ENCODE measurements around the gene ZFAND6.

DNA sequence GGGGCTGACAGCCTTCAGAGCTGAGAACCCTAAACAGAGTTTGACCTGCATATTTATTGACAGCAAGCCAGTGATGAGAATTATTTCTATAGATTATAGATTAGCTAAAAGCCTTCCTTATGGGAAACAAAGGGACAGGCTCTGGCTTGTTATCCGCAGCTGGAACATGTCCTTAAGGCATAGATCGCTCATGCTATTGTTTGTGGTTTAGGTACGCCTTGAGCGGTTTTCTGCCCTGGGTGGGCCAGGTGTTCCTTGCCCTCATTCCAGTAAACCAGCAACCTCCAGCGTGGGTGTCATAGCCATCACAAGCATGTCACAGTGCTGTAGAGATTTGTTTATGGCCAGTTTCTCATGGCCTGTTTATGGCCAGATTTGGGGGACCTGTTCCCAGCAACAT is 83.2 kb downstream of the ZFAND6 start:
- TF ChIP-seq, protein P1, sequence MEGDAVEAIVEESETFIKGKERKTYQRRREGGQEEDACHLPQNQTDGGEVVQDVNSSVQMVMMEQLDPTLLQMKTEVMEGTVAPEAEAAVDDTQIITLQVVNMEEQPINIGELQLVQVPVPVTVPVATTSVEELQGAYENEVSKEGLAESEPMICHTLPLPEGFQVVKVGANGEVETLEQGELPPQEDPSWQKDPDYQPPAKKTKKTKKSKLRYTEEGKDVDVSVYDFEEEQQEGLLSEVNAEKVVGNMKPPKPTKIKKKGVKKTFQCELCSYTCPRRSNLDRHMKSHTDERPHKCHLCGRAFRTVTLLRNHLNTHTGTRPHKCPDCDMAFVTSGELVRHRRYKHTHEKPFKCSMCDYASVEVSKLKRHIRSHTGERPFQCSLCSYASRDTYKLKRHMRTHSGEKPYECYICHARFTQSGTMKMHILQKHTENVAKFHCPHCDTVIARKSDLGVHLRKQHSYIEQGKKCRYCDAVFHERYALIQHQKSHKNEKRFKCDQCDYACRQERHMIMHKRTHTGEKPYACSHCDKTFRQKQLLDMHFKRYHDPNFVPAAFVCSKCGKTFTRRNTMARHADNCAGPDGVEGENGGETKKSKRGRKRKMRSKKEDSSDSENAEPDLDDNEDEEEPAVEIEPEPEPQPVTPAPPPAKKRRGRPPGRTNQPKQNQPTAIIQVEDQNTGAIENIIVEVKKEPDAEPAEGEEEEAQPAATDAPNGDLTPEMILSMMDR (IDR thresholded peaks at IDR 0.05): no peak
- TF ChIP-seq POLR2A (IDR thresholded peaks at IDR 0.05) (no peak), POLR2AphosphoS5 (IDR thresholded peaks at IDR 0.05; ENCODE audit: insufficient read depth in 1 of 2, low read depth in 1 of 2) (no peak)

Data from vagina (tissue), 2 donors.